Effector CD8-positive, alpha-beta T cell (primary cell): ENCODE results near the gene SEMA6B.

ENCODE experiments used
- DNase-seq: peaks from one replicate; lab custom pipeline; 2025; lab: John Stamatoyannopoulos, UW

SEMA6B gene

DNA sequence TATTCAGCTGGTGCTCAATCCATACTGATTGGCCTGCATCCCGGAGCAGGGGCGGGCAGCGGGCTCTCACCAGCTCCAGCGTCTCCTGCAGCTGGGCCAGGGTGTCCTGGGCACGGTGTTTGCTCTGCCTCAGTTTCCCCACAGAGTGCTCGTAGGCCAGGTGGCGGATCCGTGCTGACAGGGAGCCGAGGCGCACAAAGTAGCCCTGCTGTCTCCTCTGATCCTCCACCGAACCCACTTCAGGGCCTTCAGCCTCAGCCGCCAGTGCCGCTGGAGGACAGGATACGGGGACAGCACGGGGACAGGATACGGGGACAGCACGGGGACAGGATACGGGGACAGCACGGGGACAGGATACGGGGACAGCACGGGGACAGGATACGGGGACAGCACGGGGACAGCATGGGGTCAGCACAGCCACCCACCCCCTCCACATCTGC, 33.9 kb downstream of the SEMA6B start:
- DNase-seq = no peak

DNA sequence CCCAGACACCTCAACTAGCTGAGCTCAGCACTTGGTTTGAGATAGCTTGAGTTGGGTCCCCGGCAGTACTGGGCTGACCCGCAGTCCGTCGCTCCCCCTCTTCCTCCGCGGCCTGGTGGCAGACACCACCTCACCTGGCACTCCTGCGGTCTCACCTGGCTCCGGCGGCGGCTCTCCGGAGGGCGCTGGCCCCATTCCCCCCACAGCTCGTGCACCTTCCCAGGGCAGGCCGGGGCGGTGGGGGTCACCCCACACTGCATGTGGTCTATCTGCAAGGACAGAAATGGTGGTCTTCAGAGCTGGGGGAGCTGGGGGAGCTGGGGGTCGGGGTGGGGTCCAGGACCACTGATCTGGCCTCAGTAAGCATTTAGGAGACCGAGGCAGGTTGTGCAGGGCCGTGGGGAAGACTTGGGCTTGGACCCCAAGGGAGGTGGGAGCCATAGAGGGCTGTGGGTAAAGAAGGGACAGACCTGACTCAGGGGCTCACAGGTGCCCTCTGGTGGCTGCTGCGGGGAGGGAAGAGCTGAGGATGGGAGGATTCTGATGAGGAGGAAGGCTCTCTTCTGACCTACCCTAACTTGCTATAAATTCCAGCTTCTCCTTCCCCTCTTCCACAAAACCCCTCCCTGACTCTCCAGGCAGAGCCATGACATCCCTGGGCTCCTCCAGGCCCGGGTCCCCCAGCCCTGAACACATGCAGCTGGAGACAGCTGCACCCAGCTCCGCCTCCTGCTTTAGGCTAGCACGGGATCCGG, 34.5 kb downstream of the SEMA6B start:
- DNase-seq = peak; percentile 43

DNA sequence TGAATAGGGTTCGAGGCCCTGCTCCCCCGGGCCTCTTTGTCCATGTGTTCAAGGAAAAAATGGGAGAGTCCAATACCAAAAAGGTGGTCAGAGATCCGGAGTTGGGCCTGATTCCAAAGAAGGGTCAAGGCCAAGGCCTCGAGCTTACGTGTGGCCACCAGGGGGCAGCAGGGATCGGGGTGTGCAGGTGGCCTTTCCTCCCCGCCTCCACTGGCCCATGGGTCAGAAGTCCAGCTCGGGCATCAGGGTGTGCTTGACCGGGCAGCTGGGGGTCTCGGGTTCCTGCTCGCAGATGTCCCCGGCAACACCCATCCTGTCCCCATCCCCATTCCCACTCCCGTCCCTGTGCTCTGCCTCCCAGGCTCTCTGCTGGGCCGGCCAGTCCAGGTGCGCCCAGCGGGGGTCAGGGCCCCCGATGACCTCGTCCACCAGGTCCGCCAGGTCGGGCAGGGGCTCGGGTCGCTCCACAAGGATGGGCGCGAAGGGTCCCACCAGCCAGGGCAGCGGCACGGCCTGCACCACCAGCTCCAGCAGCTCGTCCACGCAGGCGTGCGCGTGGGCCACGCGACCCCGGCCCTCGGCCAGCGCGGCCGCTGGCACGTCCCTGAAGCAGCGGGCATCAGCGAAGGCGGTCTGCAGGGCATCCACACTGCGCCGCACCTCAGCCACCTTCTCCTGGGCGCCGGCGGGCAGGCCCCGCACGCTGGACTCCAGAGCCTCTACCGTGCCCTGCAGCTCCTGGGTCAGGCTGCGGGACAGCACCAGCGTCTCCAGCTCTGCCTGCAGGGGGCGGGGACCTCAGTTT, 36.0 kb downstream of the SEMA6B start:
- DNase-seq = no peak

DNA sequence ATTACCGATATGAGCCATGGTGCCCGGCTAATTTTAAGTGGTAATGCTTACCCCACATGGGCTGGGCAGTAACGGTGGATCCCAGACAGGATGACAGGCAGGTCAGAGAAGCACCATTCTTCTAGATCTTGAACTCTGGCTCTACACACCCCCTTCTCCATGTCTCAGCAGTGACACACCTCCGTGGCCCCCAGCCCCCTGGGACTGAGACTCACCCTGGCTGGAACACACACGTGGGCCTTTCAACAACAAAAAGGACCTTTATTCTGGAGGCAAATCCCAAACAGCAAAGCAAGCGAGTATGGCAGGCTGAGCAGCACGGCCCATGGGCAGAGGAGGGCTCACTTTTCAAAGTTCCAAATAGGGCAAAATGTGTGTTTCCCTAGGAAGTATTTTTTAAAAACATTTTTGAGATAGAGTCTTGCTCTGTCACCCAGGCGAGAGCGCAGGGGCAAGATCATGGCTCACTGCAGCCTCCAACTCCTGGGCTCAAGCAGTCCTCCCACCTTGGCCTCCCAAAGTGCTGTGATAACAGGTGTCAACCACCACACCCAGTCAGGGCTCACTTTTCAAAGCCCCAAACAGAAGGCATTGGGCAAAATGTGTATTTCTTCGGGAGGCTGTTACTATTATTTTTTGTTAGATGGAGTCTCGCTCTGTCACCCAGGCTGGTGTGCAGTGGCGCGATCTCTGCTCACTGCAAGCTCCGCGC, 37.0 kb downstream of the SEMA6B start:
- DNase-seq = no peak

DNA sequence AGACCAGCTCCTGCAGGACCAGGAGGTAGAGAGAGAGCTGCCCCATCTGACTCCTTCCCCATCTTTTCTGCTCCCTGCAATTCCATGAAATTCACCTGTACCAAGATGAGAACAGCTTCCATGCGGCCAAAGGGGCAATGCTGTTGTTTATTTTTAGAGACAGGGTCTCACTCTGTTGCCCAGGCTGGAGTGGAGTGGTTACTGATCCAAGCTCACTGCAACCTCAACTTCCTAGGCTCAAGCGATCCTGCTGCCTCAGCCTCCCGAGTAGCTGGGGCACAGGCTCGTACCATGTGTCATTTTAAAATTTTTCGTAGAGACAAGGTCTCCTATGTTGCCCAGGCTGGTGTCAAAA, 37.6 kb downstream of the SEMA6B start:
- no peak for DNase-seq

DNA sequence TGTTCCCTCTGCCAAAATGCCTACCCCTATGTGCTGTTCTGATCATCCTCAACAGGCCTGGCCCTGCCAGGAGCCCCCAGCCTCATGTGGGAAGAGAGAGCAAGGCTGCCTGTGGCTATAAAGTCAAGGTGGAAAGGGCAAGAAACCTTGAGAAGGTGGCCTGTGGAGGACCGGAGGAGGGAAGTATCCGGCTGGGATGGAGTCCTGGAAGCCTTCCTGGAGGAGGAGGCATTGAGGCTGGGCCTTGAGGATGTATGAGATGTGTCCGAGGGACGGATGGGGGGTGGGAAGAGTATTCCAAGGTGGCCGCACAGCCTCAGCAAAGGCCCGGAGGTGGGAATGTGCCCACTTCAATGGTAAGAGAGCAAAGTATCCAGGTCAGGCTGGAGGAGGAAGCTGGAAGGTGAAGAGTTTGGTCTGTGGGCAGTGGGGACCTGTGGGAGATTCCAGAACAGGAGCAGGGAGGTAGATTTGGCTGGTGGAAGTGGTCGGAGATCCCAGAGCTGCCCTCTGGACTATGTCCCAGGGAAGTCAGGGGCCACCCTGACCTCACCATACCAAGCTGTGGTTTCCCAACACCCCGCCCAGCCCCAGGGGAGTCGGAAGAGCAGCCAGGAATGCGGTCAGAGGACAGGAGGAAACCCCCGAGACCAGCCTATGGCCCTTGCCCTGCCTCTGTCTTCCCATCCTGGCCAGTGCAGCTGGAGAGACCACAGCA, 38.2 kb downstream of the SEMA6B start:
- DNase-seq = no peak

DNA sequence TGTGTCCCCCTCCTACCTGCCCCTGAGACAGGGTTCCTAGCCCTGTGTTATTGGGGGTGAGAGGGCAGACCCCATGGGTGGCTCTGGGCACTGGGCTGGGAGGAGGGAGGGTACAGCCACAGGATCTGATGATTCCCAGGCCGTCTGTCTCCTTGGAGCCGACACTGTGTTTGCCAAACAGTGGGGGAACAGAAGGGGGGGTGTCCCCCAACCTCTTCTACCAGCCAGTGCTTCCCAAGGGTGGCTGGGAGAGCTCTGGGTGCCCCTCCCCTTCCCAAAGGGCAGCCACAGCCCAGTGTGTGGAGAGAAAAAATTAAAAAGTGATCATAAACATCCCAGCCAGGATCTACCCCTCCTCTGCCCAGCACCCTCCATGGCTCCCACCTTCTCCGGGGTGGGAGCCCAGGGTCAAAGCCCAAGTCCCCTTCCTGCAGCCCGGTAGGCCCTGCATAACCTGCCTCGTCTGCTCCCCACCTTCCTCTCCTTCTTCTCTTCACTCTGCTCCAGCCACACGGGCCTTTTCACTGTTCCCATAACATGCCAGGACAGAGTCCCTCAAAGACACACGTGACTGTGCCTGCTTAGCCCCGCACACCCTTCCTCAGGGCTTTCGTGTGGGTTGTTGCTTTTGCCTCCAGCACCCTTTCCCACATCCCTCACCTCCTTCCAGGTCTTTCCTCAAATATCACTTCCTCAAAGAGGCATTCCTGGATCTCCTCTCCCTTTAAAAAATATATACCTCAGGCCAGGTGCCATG, 39.8 kb downstream of the SEMA6B start:
- no peak for DNase-seq

DNA sequence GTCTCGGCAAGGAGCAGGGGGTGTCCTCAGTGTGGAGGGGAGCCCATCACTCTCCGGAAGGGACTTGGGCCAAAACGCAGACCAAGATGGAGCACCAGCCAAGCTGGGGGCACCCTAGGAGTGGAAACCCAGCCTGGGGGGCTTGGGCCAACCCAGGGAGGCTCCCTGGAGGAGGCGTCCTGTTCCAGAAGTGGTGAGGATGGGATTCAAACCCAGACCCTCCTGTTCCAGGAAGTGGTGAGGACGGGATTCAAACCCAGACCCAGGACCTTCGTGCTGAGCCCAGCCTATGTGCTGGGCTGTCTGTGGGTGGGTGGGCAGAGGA, 40.4 kb downstream of the SEMA6B start:
- DNase-seq = no peak

DNA sequence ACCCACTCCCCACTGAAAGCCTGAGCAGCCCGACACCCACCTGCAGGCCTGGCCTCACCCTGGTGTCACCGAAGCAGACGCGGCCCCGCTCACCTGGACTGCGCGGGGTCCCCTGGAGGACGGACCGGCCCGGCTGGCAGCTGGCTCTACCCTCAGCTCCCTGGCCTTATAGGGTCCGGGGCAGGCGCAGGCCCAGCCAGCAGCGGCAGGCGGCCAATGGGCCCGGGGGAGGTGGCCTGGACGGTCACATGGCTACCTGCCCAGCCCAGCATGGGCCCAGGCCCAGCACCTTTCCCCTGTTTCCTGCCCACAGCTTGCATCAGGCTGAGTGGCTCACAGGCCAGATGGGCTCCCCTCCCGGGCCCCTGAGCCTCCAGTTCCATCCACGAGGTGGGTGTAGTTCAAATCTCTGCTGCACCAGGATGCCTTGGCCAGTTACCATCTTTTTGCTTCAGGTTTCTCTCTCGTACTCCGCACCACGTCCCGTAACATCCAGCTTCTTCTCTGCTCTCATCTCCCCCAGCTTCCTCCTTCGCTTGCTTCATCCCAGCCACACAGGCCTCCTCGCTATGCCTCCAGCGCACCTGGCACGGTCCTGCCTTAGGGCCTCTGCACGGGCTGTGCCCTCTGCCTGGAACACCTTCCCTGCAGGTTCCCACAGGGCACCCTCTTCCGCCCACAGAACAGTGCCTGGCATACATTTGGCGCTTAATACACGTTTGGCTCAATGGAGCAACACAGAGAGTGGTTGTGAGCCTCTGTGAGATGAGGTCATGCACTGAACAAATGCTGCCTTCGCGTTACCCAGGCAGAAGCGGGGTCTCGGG, 40.9 kb downstream of the SEMA6B start, which contains the start of gene PLIN4:
PLIN4 (minus strand) TSS at position 142 of the 827 bp plus-strand sequence. CDS start 214 bp downstream, outside the sequence.
- DNase-seq = no peak

DNA sequence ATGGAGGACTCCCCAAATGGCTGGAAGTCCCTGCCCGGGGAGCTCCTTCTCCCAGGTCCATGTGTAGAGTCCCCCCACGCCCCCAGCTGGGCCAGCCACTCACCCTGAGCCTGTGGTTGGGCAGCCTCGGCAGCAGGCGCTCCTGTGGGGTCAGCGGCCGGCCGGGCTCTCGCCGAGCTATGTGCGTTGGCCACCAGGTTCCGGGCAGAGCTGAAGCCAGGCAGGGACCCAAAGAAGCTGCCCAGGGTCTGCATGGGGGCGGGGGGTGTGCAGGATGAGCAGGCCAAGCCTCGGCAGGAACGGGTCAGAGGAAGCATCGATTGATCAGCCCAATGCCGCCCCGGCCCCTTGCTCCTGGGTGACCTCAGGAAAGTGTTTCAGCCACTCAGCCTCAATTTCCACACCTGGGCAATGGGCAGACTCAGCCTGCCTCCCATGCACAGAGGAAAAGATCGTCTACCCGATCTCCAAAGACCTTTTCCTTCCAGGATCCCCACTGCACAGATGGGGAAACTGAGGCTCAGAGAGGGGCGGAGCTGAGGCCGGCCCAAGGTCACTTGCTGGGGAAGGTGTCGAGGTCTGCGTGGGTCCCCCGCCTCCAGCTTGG, 41.9 kb downstream of the SEMA6B start:
- no peak for DNase-seq

DNA sequence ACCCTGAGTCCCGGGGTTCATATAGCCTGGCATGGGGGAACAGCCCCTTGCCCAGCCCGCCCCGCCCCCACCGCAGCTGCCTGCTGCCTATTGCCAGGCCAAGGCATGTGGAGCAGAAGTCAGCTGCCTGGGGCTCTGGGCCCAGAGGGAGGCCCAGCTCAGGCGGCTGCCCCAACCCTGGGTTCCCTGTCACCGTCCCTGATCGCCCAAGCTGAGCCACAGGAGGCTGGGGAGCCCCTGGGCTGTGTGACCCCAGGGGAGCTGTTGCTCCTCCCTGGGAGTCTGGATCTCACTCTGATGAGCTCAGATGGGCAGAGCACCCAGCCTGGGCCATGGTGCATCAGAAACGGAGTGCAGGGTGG, 42.6 kb downstream of the SEMA6B start:
- DNase-seq = no peak

DNA sequence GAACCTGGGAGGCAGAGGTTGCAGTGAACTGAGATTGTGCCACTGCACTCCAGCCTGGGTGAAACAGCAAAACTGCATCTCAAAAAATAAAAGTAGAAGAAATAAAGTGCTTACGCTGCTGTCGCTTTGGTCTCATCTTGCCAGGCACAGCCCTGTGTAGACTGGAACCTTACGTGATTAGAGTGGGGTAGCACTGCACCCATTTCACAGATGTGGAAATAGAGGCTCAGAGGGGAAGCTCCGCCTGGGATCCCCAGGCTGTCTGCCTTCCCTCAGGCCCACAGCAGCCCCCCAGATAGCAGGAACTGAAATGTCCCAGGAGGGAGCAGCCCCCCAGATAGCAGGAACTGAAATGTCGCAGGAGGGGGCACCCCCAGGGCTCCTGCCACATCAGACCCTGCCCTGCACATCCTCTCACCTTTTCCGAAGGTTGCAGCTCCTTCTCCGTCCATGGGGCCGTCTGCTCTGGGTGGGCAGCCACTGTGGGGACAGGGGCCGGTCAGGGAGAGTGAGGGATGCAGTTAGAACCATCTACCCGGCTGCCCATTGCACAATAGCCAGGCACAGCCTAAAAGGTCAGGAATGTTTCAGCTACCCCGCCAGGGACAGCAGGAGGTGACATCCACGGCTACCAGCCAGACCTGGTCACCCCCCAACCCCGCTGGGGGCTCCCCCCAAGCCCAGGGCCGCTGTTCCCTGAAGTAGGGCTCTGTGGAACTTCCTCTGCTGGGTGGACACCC, 43.1 kb downstream of the SEMA6B start:
- no peak for DNase-seq

DNA sequence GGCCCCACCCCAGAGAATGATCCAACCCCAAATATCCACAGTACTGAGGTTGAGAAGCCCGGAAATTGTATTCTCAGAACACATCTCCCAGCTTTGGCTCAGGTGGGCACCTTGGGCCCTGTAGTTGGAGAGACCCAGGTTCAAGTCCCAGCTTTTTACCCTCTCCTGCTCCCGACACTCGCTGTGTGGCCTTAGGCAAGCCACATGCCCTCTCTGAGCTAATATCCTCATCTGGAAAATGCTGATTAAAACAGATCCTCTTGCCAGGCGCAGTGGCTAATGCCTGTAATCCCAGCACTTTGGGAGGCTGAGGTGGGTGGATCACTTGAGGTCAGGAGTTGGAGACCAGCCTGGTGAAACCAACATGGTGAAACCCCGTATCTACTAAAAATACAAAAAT, 43.8 kb downstream of the SEMA6B start:
- DNase-seq = no peak

DNA sequence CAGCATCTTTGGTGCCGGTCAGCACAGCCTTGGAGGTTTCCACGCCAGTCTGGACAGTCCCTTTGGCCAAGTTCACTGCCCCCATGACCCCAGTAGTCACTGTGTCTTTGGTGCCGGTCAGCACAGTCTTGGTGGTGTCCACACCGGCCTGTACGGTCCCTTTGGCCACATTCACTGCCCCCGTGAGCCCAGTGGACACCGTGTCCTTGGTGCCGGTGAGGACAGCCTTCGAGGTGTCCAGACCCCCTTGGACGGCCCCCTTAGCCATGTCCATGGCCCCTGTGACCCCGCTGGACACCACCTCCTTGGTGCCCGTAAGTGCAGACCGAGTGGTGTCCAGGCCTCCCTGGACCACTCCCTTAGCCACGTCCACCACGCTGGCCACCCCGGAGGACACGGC, 46.2 kb downstream of the SEMA6B start:
- DNase-seq = no peak

DNA sequence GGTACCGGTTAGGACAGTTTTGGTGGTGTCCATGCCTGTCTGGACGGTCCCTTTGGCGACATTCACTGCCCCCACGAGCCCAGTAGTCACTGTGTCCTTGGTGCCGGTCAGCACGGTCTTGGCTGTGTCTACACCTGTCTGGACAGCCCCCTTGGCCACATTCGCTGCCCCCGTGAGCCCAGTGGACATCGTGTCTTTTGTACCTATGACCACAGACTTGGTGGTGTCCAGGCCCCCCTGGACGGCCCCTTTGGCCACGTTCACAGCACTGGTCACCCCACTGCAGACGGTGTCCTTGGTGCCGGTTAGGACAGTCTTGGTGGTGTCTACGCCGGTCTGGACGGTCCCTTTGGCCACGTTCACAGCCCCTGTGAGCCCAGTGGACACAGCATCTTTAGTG, 47.4 kb downstream of the SEMA6B start:
- no peak for DNase-seq

DNA sequence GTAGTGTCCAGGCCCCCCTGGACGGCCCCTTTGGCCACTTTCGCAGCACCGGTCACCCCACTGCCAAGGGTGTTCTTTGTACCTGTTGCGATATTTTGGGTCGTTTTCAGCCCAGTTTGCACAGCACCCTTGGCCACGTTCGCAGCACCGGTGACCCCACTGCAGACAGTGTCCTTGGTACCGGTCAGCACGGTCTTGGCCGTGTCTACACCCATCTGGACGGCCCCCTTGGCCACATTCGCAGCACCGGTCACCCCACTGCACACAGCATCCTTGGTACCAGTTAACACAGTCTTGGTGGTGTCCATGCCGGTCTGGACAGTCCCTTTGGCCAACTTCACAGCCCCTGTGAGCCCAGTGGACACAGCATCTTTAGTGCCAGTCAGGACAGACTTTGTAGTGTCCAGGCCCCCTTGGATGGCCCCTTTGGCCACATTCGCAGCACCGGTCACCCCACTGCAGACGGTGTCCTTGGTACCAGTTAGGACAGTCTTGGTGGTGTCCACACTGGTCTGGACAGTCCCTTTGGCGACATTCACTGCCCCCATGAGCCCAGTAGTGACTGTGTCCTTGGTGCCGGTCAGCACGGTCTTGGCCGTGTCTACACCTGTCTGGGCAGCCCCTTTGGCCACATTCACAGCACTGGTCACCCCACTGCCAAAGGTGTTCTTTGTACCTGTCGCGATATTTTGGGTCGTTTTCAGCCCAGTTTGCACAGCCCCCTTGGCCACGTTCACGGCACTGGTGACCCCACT, 48.0 kb downstream of the SEMA6B start:
- DNase-seq = no peak

DNA sequence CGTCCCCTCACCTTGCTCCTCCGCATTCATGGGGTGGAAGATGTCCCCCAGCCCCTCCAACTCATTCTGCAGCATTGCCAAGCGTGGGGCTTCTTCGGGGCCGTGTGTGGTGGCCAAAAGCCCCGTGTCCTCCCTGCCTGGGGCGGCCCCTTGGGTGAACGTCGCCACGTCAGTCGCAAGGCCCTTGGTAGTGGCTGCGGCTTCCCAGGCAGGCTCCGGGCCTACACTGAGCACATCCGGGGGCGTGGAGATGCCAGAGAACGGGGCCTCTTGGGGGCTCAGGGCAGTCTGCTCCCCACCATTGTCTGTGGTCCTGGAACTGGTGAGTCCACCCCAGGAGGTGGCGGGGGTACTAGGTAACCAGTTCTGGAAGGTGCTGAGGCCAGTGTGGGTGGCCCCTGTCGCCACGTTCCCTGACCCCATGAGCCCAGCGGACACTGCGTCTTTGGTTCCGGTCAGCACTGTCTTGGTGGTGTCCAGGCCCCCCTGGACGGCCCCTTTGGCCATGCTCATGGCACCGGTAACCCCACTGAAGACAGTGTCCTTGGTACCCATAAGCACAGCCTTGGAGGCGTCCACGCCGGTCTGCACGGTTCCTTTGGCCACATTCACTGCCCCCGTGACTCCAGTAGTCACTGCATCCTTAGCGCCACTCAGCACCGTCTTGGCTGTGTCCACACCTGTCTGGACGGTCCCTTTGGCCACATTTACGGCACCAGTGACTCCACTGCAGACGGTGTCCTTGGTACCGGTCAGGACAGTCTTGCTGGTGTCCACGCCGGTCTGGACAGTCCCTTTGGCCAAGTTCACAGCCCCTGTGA, 48.8 kb downstream of the SEMA6B start:
- no peak for DNase-seq

DNA sequence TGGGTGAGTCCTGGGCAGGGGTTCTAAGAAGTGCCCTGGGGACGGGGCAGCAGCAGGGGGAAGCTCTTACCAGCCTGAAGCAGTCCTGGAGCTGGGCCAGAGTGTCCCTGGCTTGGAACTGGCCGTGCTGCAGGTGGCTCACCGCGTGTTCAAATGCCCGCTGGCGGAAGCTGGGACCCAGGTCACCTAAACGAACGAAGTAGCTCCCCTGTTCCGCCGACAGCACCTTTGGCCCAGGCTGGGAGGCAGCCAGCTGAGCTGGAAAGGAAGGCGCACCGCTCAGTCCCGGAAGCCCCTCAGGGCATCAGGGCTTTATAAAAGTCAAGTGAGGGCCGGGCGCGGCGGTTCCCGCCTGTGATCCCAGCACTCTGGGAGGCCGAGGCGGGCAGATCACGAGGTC, 50.8 kb downstream of the SEMA6B start:
- no peak for DNase-seq
